HEK293 (cell line): Measurements from ENCODE around the gene DLG3.

Experiments used
- FEZF1 ChIP-seq: fragments of 450-650 bp; formaldehyde crosslinking; IDR thresholded peaks from 2 replicates; pipeline ENCODE4 v1.5.1; 2016; ENCODE audit warnings: missing biosample characterization, missing genetic modification characterization
- ZBTB7A ChIP-seq: fragments of 450-650 bp; formaldehyde crosslinking; IDR thresholded peaks from 2 replicates; pipeline ENCODE4 v1.5.1; 2016; ENCODE audit warnings: low read depth, missing biosample characterization, missing genetic modification characterization
- ZNF24 ChIP-seq: fragments of 450-650 bp; formaldehyde crosslinking; IDR thresholded peaks from 2 replicates; pipeline ENCODE4 v1.5.1; 2016; ENCODE audit warnings: missing biosample characterization, missing genetic modification characterization
- ZNF266 ChIP-seq: fragments of 450-650 bp; formaldehyde crosslinking; IDR thresholded peaks from 2 replicates; pipeline ENCODE4 v1.5.1; 2016; ENCODE audit warnings: missing biosample characterization, missing genetic modification characterization, low read depth
- ZNF585B ChIP-seq: fragments of 450-650 bp; formaldehyde crosslinking; IDR thresholded peaks from 2 replicates; pipeline ENCODE4 v1.5.1; 2016; ENCODE audit warnings: missing biosample characterization, missing genetic modification characterization
- TF ChIP-seq, protein P1 (sequence below): fragments of 450-650 bp; formaldehyde crosslinking; IDR thresholded peaks from 2 replicates; pipeline ENCODE4 v1.5.1; 2016; ENCODE audit warnings: missing biosample characterization, missing genetic modification characterization, low read depth
- TF ChIP-seq, protein P2 (sequence below): fragments of 450-650 bp; formaldehyde crosslinking; IDR thresholded peaks from 2 replicates; pipeline ENCODE4 v1.5.1; 2016; ENCODE audit warnings: missing biosample characterization, missing genetic modification characterization
- TF ChIP-seq, protein P3 (sequence below): fragments of 450-650 bp; formaldehyde crosslinking; IDR thresholded peaks from 2 replicates; pipeline ENCODE4 v1.5.1; 2016; ENCODE audit warnings: missing biosample characterization, missing genetic modification characterization

DNA sequence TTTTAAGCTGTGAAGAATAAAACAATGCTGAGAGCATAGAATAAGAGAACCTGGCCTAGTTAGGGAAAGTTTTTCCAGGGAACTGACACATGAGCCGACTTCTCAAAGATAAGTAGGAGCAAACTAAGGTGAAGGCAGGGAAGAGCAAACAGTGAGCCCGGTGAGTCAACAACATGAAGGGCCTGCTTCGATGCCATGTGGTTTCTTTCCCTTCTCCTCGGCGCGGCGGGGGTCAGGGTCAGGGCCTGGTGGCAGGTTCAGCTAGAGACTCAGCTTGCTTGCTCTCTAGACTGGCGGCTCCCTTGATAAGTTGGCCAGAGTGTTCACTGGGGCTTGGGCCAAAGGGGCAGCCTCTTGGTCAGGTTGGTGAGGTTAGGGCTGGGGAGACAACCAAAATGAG, 81.1 kb downstream of the DLG3 start:
- TF ChIP-seq ZBTB7A (tag by site-specific recombination), result no peak
- no peak for TF ChIP-seq ZNF585B
- TF ChIP-seq FEZF1 (tag by site-specific recombination), result no peak
- TF ChIP-seq, protein P1, sequence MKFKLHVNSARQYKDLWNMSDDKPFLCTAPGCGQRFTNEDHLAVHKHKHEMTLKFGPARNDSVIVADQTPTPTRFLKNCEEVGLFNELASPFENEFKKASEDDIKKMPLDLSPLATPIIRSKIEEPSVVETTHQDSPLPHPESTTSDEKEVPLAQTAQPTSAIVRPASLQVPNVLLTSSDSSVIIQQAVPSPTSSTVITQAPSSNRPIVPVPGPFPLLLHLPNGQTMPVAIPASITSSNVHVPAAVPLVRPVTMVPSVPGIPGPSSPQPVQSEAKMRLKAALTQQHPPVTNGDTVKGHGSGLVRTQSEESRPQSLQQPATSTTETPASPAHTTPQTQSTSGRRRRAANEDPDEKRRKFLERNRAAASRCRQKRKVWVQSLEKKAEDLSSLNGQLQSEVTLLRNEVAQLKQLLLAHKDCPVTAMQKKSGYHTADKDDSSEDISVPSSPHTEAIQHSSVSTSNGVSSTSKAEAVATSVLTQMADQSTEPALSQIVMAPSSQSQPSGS (tag by site-specific recombination), result no peak
- TF ChIP-seq ZNF266 (tag by site-specific recombination), result no peak
- no peak for TF ChIP-seq ZNF24 (tag by site-specific recombination)
- TF ChIP-seq, protein P2, sequence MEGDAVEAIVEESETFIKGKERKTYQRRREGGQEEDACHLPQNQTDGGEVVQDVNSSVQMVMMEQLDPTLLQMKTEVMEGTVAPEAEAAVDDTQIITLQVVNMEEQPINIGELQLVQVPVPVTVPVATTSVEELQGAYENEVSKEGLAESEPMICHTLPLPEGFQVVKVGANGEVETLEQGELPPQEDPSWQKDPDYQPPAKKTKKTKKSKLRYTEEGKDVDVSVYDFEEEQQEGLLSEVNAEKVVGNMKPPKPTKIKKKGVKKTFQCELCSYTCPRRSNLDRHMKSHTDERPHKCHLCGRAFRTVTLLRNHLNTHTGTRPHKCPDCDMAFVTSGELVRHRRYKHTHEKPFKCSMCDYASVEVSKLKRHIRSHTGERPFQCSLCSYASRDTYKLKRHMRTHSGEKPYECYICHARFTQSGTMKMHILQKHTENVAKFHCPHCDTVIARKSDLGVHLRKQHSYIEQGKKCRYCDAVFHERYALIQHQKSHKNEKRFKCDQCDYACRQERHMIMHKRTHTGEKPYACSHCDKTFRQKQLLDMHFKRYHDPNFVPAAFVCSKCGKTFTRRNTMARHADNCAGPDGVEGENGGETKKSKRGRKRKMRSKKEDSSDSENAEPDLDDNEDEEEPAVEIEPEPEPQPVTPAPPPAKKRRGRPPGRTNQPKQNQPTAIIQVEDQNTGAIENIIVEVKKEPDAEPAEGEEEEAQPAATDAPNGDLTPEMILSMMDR (tag by site-specific recombination), result no peak
- TF ChIP-seq, protein P3, sequence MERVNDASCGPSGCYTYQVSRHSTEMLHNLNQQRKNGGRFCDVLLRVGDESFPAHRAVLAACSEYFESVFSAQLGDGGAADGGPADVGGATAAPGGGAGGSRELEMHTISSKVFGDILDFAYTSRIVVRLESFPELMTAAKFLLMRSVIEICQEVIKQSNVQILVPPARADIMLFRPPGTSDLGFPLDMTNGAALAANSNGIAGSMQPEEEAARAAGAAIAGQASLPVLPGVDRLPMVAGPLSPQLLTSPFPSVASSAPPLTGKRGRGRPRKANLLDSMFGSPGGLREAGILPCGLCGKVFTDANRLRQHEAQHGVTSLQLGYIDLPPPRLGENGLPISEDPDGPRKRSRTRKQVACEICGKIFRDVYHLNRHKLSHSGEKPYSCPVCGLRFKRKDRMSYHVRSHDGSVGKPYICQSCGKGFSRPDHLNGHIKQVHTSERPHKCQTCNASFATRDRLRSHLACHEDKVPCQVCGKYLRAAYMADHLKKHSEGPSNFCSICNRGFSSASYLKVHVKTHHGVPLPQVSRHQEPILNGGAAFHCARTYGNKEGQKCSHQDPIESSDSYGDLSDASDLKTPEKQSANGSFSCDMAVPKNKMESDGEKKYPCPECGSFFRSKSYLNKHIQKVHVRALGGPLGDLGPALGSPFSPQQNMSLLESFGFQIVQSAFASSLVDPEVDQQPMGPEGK (tag by site-specific recombination), result no peak
